A673 (cell line): ENCODE results near the gene SOX6. TPM values are rescaled to one million over a fixed set of nuclear protein-coding genes. Genes with fewer than 3 reads are reported as not detected.

Source experiments
- BruUV-seq: library from RNA; stranded (reverse); fragments of 400-500 nt; replicated peaks from 2 replicates; lab custom pipeline; 2021; lab: Mats Ljungman, UMichigan
- CTCF ChIA-PET: fragments of 300-600 bp; sonication (Branson Sonifier 250); formaldehyde crosslinking; loops from one replicate; lab custom pipeline; 2022; ENCODE audit warnings: antibody characterized with exemption; lab: Charles Lee
- POLR2A ChIA-PET: fragments of 300-600 bp; sonication (Branson Sonifier 250); formaldehyde crosslinking; loops from one replicate; lab custom pipeline; 2022; ENCODE audit warnings: antibody characterized with exemption; ENCODE audit not compliant: low non-redundant PET; lab: Charles Lee
- DNase-seq: peaks from one replicate; pipeline ENCODE4 v3.0.0-alpha.2; 2015; ENCODE audit warnings: low spot score
- H3K27ac ChIP-seq: fragments of 200-600 bp; sonication (generic); 2 replicates; pipeline ENCODE4 v1.5.1; 2016; ENCODE audit warnings: mixed run types, low read depth, mild to moderate bottlenecking, mixed read lengths, antibody characterized with exemption, low read length; ENCODE audit not compliant: poor library complexity, severe bottlenecking
- H3K27me3 ChIP-seq: fragments of 200-600 bp; sonication (generic); replicated peaks from 2 replicates; pipeline ENCODE4 v1.6.1; 2017; ENCODE audit warnings: mixed run types, low read depth, mild to moderate bottlenecking, mixed read lengths, antibody characterized with exemption, low read length; ENCODE audit not compliant: insufficient read depth, poor library complexity
- H3K36me3 ChIP-seq: fragments of 200-600 bp; sonication (generic); 2 replicates; pipeline ENCODE4 v1.6.1; 2016; ENCODE audit warnings: mixed run types, mild to moderate bottlenecking, mixed read lengths, antibody characterized with exemption, low read length; ENCODE audit not compliant: insufficient read depth, poor library complexity, severe bottlenecking
- H3K4me1 ChIP-seq: fragments of 200-600 bp; sonication (generic); 2 replicates; pipeline ENCODE4 v1.6.1; 2017; ENCODE audit warnings: mixed run types, mild to moderate bottlenecking, mixed read lengths, antibody characterized with exemption, low read length; ENCODE audit not compliant: insufficient read depth, poor library complexity, severe bottlenecking
- H3K4me3 ChIP-seq: fragments of 200-600 bp; sonication (generic); 2 replicates; pipeline ENCODE4 v1.5.1; 2016; ENCODE audit warnings: low read depth, mixed run types, mild to moderate bottlenecking, mixed read lengths, low read length; ENCODE audit not compliant: poor library complexity, severe bottlenecking
- H3K9me3 ChIP-seq: fragments of 200-600 bp; sonication (generic); 2 replicates; pipeline ENCODE4 v1.6.1; 2016; ENCODE audit warnings: mixed run types, low read depth, mild to moderate bottlenecking, mixed read lengths, antibody characterized with exemption, low read length; ENCODE audit not compliant: poor library complexity, severe bottlenecking
- CTCF ChIP-seq: fragments of 300-800, 200-600 bp; sonication (generic); conservative IDR thresholded peaks from 2 replicates; pipeline ENCODE4 v1.5.1; 2017; ENCODE audit warnings: low read depth, mild to moderate bottlenecking, antibody characterized with exemption, low read length, moderate library complexity, mixed read lengths
- EZH2 ChIP-seq: fragments of 200-600 bp; sonication (generic); IDR thresholded peaks from 2 replicates; pipeline ENCODE4 v1.6.1; 2017; ENCODE audit warnings: borderline replicate concordance, low read depth, mild to moderate bottlenecking, mixed read lengths, antibody characterized with exemption, low read length; ENCODE audit not compliant: poor library complexity, severe bottlenecking
- intact Hi-C: fragments of 100-400 bp; cut with micrococcal nuclease; formaldehyde crosslinking; loops from one replicate; pipeline ENCODE4 v1.10.0; 2022; ENCODE audit not compliant: unreplicated experiment
- total RNA-seq: library from RNA; stranded (reverse); gene quantifications from 2 replicates; pipeline ENCODE4 v1.2.3, GENCODE V29; 2021

The SOX6 gene
- total RNA-seq, 1 experiment from 2014 or later = 27.5 TPM

- ChIA-PET CTCF (no interaction called here), POLR2A (no interaction called here)
- Histone ChIP-seq H3K27me3 (no peaks in the 10 kb centered on the region), H3K9me3 (no peaks in the 10 kb centered on the region), H3K4me1 (no peaks in the 10 kb centered on the region), H3K27ac (no peak overlapping the region), H3K4me3 (no peak overlapping the region), H3K36me3 (no peaks in the 10 kb centered on the region)
- no peak for TF ChIP-seq CTCF
- no peak for TF ChIP-seq EZH2
- intact Hi-C loops = no loop called here
- DNase-seq = no peak
- BruUV-seq = no TSS peak
These were observed 418.2 kb downstream of the SOX6 start for GRCh38 chr11:15938121-15938611.

- Histone ChIP-seq H3K9me3 (no peaks in the 10 kb centered on the region), H3K4me1 (no peaks in the 10 kb centered on the region), H3K36me3 (no peaks in the 10 kb centered on the region), H3K27me3 (no peaks in the 10 kb centered on the region), H3K4me3 (no peak overlapping the region), H3K27ac (no peak overlapping the region)
- 0 out of 2 replicates have a peak, but pooled peaks have one; percentile 18 for TF ChIP-seq CTCF
- no peak for TF ChIP-seq EZH2
- no peak for DNase-seq
- intact Hi-C loops = no loop called here
- no TSS peak for BruUV-seq
- POLR2A ChIA-PET = no interaction called here
- CTCF ChIA-PET = no interaction called here
These were observed 418.7 kb downstream of the SOX6 start for GRCh38 chr11:15937601-15938120.

- no peak for TF ChIP-seq EZH2
- TF ChIP-seq CTCF = no peak
- Histone ChIP-seq H3K4me3 (no peak overlapping the region), H3K27ac (no peak overlapping the region), H3K4me1 (no peaks in the 10 kb centered on the region), H3K9me3 (no peaks in the 10 kb centered on the region), H3K27me3 (no peaks in the 10 kb centered on the region), H3K36me3 (no peaks in the 10 kb centered on the region)
- no TSS peak for BruUV-seq
- DNase-seq = no peak
- ChIA-PET POLR2A (no interaction called here), CTCF (no interaction called here)
- intact Hi-C loops = no loop called here
These were observed 420.3 kb downstream of the SOX6 start for GRCh38 chr11:15936011-15936410.
